ENCODE data around the gene OR5I1.

Gene OR5I1

GRCh38 chr11:55936300-55936699 is at the start of gene OR5I1:
Gene OR5I1, minus strand, starts transcription at chr11:55936400. Its CDS starts 0 bp downstream, at chr11:55936400.
- TF ChIP-seq CTCF (IDR thresholded peaks at IDR 0.05; ENCODE audit: control extremely low read depth, extremely low read depth, low read depth, missing control alignments): no peak
- CTCF ChIA-PET: no interaction called here
- POLR2A ChIA-PET: no interaction called here
- DNase-seq (ENCODE audit: extremely low spot score): no peak

GRCh38 chr11:55970935-55971334 is 34.7 kb upstream of the OR5I1 start:
- TF ChIP-seq CTCF (IDR thresholded peaks at IDR 0.05; ENCODE audit: control extremely low read depth, extremely low read depth, low read depth, missing control alignments): no peak
- ChIA-PET POLR2A (no interaction called here), CTCF (no interaction called here)
- DNase-seq (ENCODE audit: extremely low spot score): no peak

- TF ChIP-seq CTCF (IDR thresholded peaks at IDR 0.05; ENCODE audit: control extremely low read depth, extremely low read depth, low read depth, missing control alignments): no peak
- CTCF ChIA-PET: no interaction called here
- no peak for DNase-seq (ENCODE audit: extremely low spot score)
- POLR2A ChIA-PET: no interaction called here
Measured at GRCh38 chr11:55969845-55970244, 33.6 kb upstream of the OR5I1 start, which contains the start of gene OR10AG1. Gene OR10AG1, minus strand, starts transcription at chr11:55969945. Its CDS starts 38 bp downstream, at chr11:55969907.

GRCh38 chr11:55967914-55968313 is 31.7 kb upstream of the OR5I1 start:
- POLR2A ChIA-PET: no interaction called here
- DNase-seq (ENCODE audit: extremely low spot score): no peak
- CTCF ChIA-PET: no interaction called here
- TF ChIP-seq CTCF (IDR thresholded peaks at IDR 0.05; ENCODE audit: control extremely low read depth, extremely low read depth, low read depth, missing control alignments): no peak

- TF ChIP-seq CTCF (IDR thresholded peaks at IDR 0.05; ENCODE audit: control extremely low read depth, extremely low read depth, low read depth, missing control alignments): no peak
- POLR2A ChIA-PET: no interaction called here
- CTCF ChIA-PET: no interaction called here
- DNase-seq (ENCODE audit: extremely low spot score): no peak
Measured at GRCh38 chr11:55966391-55966790, 30.2 kb upstream of the OR5I1 start.

- no peak for DNase-seq (ENCODE audit: extremely low spot score)
- ChIA-PET CTCF (no interaction called here), POLR2A (no interaction called here)
- no peak for TF ChIP-seq CTCF (IDR thresholded peaks at IDR 0.05; ENCODE audit: control extremely low read depth, extremely low read depth, low read depth, missing control alignments)
Measured at GRCh38 chr11:55956521-55956920, 20.3 kb upstream of the OR5I1 start.

- DNase-seq (ENCODE audit: extremely low spot score): no peak
- no peak for TF ChIP-seq CTCF (IDR thresholded peaks at IDR 0.05; ENCODE audit: control extremely low read depth, extremely low read depth, low read depth, missing control alignments)
- CTCF ChIA-PET: no interaction called here
- POLR2A ChIA-PET: no interaction called here
Measured at GRCh38 chr11:55949330-55949729, 13.1 kb upstream of the OR5I1 start.

All from GM10248 (cell line).